Activated CD8-positive, alpha-beta memory T cell treated with anti-CD3 and anti-CD28 coated beads for 1 hour (primary cell): ENCODE results near the gene EML3.

Experiments used
- DNase-seq, 2 donors: peaks; one replicate each; pipeline ENCODE4 v3.0.0-alpha.2; 2020; ENCODE audit warnings: low read depth in 1 of 2; ENCODE audit errors: extremely low read depth in 1 of 2

The EML3 gene

DNA sequence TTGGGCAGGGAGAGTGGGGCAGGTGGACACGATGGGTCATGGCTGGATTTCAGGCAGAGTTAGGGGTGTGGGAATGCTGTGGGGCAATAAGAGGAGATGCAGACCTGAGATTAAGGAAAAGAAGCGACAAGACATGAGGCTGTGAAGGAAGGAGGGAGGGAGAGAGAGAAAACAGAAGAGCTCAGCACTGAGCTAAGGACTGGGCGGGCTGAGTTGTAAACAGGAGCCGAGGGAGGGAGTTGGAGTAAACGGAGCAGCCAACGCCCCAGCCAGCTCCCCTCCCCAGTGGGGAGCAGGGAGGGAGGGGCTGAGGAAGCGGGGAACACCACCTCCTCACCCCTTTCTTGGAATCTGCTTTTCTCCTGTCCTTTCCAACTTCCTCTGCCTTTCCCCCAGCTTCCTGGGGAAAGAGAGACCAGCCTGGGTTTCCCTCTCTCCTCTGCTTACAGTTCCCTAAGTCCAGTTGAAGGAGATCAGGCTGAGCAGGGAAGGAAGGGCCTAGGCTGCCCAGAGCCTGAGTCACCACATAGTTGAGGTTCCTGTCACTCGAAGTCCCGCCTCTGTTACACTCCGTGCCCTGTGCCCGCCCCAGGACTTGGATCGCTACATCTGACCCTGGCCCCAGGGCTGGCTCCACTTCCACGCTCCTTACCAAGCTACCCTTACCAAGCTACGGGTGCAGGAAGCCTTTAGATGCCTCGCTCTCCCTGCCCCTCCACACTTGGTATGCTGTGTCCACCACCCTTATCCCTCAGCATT, 59.3 kb downstream of the EML3 start:
- peak in 1 of 2 donors; percentile 39 for DNase-seq

- DNase-seq = no peak
Observed at GRCh38 chr11:62552485-62553079, 60.0 kb downstream of the EML3 start.
